NCI-H524 treated with DMSO at 0.1 percent for 48 hours (cell line): ENCODE results near the gene TMEM225B.
"Not testable (repeated sequence)": the region's sequence is repeated elsewhere in the genome, so short reads cannot be mapped to it uniquely, and the experiment has no call there.

ENCODE experiments used
- DNase-seq: peaks from one replicate; lab custom pipeline; 2025; lab: John Stamatoyannopoulos, UW

The TMEM225B gene

GRCh38 chr7:99623702-99624447 lies 25.8 kb downstream of the TMEM225B start:
- DNase-seq, result no peak

DNA sequence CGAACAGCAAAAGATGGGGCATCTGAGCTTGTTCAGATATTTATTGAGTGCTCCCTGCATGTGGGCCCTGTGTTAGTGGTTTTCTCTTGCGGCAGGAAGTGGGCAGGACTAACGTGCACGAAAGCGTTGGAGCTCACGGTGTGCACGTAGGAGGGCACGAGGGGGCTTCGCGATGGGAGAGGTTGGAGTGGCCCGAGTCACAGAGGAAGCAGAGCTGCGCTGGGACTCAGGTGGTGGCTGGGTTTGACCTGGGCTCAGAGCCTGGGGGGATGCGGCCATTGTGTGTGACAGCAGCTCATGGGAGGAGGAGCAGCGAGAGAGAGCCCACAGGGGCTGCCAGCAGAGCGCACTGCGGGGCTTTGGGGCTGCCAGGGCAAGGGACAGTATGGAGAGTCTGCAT lies 26.4 kb downstream of the TMEM225B start:
- DNase-seq, result no peak

DNA sequence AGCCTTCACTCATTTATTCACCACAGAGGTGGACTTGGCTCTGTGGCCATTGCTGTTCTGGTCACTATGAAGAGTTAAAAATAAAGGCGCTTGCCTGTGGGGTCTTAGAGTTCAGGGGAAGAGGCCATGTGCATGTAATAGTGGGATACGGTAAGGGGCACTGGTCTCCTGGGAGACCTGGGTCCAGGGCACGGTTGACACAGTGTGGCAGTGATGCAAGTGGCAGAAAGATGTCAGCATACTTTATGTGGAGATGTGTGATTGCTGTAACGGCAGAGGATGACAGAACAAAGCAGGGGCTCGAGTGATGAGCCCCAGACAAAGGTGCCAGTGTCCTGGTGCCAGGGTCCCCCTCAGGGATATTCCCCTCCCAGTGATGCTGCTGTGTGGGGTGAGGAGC lies 27.3 kb downstream of the TMEM225B start:
- no peak for DNase-seq

- DNase-seq, result no peak
Observed at GRCh38 chr7:99625961-99626360, 27.9 kb downstream of the TMEM225B start.

DNA sequence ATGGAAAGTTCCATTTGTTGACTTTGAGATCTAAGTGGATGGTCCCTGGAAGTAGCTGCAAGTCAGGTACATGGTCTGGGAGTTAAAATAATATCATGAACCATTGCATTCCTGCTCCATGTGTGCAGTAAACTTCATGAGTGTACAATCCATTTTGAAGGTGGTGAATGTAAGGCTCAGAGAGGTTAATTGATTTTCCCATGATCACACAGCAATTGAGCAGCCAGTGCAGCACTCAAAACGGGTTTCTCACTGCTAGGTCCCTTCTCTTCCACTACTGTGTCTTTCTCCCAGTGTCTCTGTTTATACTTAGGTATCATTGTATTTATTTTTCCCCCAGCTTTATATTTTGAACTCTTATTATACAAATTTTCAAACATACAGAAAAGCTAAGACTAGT lies 28.6 kb downstream of the TMEM225B start:
- no peak for DNase-seq

DNA sequence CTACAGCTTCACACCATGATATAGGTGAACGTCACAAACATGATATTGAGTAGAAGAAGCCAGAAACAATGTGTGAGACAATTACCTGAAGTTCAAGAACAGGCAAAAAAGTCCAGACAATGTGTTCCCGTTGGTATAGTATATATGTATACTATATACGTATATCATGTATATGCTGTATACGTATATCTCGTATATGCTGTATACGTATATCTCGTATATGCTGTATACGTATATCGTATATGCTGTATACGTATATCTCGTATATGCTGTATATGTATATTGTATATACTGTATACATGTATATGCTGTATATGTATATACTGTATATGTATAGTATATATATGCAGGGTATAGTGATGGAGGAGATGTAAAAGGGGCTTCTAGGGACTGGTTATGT lies 29.4 kb downstream of the TMEM225B start:
- DNase-seq, result no peak

GRCh38 chr7:99628471-99629465 lies 30.7 kb downstream of the TMEM225B start:
- DNase-seq, result no peak

DNA sequence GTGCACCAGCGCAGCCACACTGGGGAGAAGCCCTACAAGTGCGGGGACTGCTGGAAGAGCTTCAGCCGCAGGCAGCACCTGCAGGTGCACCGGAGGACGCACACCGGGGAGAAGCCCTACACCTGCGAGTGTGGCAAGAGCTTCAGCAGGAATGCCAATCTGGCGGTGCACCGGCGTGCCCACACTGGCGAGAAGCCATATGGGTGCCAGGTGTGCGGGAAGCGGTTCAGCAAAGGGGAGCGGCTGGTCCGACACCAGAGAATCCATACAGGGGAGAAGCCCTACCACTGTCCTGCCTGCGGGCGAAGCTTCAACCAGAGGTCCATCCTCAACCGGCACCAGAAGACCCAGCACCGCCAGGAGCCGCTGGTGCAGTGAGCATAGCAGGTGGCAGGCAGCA lies 31.6 kb downstream of the TMEM225B start:
- no peak for DNase-seq

GRCh38 chr7:99631295-99632109 lies 33.4 kb downstream of the TMEM225B start:
- DNase-seq, result no peak

DNA sequence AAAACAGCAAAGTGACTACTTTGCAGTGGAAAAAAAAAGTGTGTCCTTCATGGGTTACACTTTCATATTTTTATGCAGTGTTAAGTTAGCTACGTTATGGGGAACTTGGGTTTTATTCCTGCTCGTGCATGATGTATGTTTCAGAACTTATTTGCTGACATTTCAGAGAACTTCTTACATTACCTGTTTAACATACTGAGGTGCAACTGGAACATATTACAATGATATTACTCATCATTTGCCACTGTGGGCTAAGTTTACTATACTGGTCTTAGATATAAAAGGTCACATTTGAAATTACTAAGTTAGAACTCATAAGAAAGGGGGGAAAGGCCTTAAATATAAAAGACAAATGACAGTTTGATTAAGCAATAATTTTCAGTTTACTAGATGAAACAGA lies 39.3 kb downstream of the TMEM225B start:
- DNase-seq, result not testable (repeated sequence)

DNA sequence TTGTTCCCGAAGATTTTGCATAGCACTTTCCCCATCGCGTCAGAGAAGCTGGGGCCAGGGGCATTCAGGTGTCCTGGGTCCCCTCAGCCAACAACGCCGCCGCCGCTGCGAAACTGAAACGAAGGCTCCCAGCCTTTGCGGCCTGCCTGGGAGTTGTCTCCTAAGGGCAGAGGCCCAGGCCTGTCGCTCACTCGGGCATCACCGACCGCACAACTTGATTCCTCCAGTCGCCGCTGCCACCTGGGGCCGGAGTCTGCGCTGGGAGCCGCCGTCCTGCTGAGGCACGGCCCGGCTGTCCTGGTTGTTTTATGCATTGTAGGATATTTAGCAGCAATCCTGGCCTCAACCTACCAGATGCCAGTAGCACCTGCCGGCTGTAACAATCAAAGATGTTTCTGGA lies 40.7 kb downstream of the TMEM225B start:
- DNase-seq, result no peak

GRCh38 chr7:99639267-99639666 lies 41.2 kb downstream of the TMEM225B start:
- DNase-seq, result no peak

GRCh38 chr7:99642027-99642426 lies 44.0 kb downstream of the TMEM225B start:
- no peak for DNase-seq

DNA sequence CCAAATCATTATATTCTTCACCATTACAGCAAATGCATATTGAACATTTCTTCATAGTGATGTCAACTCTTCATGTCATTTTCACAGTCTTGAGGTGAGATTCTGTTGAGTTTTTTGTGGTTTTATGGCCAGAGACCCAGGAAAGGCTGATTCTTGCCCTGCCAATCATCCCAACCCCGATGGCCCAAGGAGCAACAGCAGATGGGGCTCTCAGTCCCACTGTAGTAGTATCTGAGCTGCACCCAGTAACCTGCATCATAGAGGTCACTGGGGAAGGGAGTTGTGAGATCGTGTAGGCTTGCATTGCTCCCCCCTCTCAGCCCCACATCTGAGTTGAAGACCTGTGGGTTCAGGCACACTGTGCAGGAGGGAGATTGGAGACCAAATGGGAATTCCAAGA lies 45.4 kb downstream of the TMEM225B start:
- no peak for DNase-seq

DNA sequence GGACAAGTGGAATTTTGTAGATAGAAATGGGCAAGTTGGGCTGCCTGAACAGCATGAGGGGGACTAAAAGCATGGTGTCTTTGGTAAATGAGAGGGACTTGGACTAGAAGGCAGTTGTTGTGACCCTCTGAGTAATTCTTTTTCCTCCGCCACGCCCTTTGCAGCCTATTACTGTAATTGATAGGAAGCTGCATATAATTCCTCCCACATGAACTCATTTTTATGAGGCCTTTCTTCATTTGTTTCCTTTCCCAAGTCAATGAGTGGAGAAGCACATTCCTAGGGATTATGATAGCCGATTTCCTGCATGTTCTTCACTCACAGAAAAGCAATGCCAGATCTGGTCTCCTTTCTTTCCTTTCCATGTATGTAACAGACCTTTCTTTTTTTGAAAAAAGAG lies 46.4 kb downstream of the TMEM225B start:
- DNase-seq, result no peak

DNA sequence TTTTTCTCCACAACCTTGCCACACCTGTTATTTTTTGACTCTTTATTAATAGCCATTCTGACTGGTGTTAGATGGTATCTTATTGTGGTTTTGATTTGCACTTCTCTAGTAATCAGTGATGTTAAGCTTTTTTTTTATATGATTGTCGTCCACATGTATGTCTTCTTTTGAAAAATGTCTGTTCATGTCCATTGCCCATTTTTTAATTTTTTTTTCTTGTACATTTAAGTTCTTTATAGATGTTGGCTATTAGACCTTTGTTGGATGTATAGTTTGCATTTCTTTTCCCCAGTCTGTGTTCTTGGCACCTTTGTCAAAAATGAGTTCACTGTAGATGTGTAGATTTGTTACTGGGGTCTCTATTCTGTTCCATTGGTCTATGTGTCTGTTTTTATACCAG lies 47.5 kb downstream of the TMEM225B start:
- no peak for DNase-seq

DNA sequence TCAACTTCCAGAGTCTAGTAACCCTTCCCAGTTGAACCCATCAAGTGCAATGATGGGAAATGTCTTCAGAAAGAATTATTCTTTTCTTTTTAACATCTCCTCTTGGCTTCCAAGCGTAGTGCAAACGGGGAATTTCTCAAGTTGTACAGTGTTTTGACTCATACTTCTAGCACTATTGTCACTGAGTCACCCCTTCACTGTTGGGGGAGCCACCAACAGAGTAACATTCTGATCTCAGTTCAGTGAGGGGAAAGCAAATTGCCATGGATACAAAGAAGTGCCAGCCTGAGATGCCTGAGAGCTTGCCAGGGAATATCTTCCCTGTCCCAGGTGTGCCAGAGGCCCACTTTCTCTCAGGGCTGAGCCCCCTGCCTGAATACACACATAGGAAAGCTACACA lies 50.8 kb downstream of the TMEM225B start:
- DNase-seq, result no peak

DNA sequence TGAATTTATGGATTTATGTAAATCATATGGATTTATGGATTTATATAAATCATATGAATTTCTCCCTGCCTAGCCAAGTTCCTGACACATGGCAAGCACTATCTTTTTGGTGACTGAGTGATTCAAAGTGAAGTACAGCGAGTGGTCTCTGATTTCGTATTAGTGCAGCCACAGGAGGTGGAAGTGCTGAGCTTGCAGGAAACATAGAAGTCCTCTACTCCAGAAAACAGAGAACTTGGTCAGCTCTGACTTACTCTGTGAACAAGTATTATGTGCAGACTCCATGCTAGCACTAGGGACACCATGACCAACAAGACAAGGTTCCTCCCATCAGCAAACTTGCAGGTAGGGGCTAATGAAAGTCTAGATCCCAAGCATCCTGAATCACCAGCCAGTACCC lies 53.2 kb downstream of the TMEM225B start:
- DNase-seq, result no peak

GRCh38 chr7:99652671-99653070 lies 54.6 kb downstream of the TMEM225B start:
- no peak for DNase-seq

DNA sequence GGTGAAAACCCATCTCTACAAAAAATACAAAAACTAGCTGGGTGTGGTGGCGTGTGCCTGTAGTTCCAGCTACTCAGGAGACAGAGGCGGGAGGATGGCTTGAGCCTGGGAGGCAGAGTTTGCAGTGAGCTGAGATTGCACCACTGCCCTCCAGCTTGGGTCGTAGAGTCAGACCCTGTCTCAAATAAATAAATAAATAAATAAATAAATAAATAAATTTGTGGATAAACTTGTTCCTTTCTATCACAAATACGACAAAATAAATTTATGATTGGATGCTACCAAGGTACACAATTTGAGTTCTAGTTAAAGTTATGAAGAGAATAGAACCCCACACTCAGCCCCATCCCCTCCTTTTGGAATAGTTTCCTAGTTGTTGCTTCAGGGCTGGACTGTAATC lies 55.2 kb downstream of the TMEM225B start:
- not testable (repeated sequence) for DNase-seq

DNA sequence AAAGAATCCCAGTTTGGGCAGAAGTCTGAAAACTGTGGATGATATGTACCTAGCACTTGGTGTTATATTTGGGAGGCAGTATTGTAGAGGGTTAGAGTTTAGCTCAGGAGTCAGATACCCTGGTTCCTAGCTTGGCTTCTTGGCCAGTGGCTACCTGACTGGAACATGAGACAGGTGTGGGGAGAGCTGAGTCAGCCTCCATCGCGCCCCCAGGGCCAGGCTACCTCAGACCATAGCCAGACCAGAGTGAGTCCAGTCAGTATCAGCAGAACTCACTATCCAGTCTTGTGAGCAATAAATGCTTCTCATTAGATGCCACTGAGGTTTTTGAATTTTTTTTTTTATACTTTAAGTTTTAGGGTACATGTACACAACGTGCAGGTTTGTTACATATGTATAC lies 55.7 kb downstream of the TMEM225B start:
- no peak for DNase-seq

GRCh38 chr7:99654626-99655025 lies 56.6 kb downstream of the TMEM225B start:
- not testable (repeated sequence) for DNase-seq
